GM19468 (cell line): ENCODE data around the gene MPPED1.

ENCODE experiments used
- ATAC-seq: cut with Tn5 transposase; IDR thresholded peaks from one replicate; pipeline ENCODE4 v1.9.1; 2021; ENCODE audit warnings: mild to moderate bottlenecking, moderate library complexity, moderate number of reproducible peaks; ENCODE audit not compliant: unreplicated experiment; ENCODE audit errors: extremely low read depth

MPPED1 gene, protein sequence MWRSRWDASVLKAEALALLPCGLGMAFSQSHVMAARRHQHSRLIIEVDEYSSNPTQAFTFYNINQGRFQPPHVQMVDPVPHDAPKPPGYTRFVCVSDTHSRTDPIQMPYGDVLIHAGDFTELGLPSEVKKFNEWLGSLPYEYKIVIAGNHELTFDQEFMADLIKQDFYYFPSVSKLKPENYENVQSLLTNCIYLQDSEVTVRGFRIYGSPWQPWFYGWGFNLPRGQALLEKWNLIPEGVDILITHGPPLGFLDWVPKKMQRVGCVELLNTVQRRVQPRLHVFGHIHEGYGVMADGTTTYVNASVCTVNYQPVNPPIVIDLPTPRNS

DNA sequence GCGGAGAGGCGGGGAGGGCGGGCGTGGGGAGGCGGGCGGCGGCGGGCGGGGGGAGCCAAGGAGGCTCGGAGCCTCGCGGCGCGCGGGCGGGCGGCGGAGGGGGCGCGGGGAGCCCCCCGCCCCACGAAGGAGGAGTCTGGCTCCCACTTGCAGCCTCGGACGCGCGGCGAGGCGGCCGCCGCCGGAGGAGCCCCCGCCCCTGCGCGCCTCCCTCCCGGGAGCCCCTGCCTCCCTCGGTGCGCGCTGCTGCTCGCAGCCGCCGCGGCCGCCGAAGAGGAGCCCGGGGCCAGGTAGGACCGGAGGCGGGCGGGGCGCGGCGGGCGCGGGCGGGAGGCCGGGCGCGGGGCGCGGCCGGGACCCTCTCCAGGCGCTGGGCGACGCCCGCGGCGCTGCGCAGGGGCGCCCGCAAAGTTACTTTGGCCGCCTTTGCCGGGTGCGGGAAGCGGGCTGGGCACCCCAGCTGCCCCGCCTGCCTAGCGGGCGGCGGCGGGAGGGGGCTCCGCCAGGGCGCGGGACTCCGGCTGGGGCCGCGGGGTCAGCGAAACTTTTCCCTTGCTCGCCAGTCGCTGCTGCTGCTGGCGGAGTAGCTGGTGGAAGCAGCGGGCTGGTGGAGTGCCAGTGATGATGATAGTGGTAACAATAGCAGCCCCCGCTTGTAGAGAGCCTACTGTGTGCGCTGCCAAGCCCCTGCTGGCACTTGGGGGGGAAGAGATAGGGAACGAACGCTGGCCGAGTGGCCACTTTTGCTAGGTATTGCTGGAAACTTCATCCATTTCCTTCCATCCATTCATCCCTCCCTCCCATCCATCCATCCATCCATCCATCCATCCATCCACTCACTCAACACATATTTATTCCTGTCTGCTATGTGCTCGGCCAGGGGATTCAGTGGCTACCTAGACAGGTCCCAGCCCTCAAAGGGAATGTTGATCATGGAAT, at the start of gene MPPED1:
Gene MPPED1 (plus strand): TSS at position 146 of the 939 bp plus-strand sequence. CDS start 12,972 bp downstream, outside the sequence.
- ATAC-seq: no peak

DNA sequence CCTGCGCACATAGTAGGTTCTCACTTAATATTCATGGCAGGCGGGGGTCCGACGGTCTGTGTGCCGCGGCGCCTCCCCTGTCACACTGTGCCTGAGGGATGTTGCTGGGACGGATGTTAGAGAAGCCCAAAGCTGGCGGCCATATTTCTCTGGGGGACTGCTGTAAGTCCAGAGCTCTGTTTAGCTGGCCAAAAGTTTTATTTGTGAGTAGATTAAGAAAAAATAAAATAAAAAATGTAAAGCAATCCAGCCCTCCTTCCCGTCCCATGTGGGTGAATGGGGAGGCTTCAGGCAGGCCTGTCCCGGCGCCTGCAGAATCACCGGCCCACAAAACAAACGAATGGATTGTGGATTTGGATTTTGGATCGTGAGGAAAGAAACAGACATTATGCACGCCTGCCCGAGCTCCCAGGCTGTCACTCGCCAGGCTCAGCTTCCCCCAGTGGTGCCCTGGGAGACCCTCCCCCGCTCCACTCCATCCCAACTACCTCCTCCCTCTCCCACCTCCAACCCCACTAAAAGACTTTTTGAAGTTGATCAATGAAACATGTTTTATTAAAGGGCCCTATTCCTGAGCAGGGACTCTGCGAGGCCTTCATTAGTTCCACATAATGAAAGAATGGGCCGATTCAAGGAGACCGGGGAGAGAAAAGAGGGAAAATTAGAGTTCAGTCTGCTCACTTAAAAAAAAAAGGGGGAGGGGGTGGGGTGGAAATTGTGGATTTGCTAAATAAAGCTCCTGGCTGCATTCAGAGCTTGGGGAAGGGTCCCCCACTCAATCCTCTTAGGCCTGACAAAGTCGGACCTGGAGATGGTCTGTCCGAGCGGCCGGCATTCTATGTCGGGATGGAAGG, 48.3 kb upstream of the MPPED1 start:
- ATAC-seq: no peak

DNA sequence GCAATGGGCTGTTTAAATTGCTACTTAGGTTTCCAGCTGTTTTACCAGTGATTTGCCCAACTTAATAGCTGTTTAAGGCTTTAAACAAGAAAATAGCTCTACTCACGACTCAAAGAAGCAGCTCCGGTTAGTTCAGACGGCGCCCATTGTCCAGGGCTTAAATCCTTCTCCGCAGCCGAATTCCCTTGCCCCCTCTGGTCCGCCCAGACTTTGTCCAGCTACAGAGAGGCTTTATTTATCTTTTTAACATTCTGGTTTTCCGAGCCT, 47.7 kb upstream of the MPPED1 start:
- ATAC-seq: no peak

DNA sequence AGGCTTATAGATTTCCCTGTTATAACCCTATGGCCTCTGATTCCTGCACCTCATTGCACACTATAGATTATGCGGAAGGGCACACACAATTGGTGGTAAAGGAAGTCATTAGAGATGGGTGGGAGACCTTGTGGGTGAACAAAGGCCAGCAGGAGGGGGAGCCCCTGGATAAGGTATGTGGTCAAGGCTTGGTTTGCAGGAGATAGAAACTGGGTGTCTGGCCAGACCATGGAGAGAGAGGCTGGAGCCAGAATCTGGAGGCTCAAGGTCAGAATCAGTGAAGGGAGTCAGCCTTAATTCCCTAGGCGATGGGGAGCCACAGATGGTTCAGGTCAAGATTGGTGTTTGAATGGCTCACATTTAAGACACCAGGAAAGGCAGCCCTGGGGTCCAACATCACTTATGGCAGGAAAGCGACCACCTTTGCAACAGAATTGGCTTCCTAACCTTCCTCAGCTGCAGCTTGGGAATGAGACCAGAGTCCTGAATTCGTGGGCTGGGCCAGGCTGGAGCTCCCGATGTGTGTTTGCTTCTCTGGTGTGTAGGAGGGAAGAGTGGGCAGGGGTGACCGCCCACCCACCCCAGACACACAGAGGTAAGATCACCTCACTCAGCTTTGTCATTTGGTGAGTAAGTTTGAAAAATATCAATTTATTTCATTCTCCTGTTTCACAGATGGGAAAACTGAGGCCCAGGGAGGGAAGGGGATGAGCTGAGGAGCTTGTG, 45.9 kb upstream of the MPPED1 start:
- no peak for ATAC-seq

DNA sequence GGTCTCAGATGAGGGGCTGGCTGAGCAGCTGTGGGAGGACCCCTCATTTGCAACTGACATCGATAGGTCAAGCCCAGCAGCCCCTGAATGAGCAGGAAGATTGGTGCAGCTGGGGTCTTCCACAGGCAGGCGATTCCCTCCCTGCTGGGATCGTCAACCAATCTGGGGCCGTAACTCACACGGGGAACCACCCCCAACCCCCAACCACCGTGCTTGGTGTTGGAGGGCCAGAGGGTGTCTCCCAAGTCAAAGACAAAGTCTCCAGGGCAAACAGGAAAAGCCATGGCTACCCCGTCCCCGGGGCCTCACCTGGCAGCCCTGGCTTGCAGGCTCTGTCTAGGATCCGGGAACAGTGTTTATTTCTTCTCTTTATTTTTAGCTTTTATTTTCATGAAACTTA, 41.8 kb upstream of the MPPED1 start:
- ATAC-seq: no peak

DNA sequence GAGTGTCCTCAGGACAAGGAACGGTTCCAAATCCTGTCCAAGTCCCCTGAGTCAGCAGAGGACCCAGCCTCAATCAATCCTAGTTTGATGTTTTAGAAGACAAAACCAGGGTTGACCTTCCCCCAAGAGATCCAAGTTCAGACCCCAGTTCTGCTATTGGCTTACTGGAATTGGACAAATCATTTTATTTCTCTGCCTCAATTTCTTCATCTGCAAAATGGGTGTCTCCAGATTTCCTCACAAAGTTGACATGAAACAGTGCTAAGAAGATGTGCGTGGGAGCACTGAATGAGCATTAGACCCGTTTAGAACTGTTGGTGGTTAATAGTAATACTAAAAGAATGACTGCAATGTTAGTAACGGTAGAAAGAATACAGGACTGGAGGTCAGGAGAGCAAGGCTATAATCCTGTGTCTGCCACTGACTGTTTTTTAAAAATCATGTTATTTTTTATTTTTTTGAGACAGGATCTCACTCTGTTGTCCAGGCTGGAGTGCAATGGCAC, 35.8 kb upstream of the MPPED1 start:
- no peak for ATAC-seq

DNA sequence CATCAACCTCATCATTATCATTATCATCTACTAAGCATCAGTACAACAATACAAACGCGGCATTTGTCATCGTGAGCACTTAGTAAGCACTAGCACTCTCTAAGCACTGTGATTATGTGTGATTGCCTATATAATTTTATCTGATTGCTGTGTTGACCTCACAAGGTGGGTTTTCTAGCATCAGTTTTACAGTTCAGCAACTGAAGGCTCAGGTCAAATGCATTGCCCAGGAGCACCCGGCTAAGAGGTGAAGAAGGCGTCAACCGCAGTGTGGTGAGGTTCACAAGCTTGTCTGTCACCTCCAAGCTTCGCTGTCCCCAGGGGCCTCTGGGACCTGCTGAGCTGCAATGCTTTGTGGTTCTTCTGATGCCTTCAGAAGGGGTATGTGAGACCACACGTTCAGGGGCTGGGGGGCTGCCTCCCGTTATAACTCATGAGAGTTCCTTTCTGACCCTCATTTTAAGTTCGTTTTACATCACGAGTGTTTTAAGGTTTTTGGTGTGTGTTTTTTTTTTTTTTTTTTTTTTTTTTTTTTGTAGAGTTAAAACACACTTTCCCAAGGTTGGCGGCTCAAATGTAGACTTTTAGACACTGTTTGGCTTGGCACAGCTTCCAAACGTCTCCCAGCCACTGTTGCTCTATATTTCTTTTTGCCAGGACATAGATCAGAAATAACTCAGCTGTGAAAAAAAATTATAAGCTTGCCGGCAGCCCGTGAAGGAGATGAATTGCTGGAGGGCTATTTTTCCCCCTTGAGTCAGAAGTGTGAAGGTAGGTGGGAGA, 34.9 kb upstream of the MPPED1 start:
- no peak for ATAC-seq

DNA sequence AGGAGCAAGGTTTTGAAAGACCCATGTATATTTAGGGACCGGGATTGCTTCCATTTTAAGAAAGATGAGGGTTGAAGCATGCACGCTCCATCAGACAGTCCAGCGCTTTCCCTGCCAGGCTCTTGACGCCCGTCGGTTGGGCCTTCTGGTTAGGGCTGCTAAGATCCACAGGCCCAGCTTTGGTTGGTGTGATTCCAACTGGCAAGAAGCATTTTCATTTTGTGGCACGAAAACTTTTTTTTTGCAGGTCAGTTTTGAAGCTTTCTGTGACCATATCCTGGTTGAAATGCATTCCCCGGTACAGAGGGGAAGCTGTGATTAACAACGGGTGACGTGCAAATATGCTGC, 34.3 kb upstream of the MPPED1 start:
- no peak for ATAC-seq

DNA sequence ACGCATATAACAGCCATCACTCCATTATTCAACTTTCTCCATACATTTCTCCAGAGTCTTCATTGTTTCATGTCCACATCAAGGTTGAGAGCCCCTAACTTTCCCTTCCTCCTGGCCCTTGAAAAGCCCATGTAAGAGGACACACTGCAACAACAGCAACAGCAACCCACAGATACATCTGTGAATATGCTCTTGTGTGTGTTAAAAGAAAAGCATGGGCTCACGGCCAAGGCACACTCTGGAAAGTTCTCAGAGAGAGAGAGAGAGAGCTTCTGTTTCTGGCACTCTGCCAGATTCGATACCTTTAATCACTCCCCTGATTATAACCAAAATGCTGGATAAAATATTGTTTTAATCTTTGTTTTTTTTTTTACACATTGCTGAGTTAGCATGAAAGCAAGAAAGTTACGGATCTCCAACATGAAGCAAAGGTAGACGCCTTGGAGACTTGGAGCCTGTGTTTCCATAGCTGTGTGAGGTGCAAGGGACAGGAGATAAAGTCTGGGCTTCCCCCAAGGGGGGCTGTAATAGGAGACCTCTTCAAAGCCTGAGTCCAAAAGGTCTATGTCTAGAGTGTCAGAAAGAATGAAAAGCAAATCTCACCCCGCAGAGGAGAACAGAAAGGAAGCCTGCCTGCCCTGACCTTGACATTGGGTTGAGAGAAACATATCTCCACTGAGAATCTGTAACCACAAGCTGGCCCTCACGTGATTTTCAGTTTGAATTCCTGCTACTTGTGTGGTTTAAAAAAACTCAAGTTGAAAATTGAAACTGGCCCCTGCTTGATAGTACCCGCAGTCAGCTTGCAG, 33.7 kb upstream of the MPPED1 start:
- no peak for ATAC-seq

DNA sequence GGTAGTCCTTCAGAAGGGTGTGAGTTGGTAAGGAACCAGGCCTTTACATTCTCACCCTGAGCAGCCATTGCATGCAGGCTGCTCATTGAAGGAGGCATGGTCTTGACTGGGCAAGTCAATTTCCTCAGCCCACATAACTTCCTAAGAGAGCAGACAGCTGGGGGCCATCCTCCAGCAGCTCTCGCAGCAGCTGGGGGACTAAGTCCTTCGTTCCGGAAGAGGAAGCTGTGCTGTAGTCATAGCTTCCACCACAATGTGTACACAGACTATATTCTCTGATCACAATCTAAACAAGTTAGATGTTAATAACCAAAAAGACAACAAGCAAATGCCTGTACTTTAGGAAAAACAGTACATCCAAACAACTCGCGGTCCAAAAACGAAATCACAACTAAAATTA, 30.1 kb upstream of the MPPED1 start:
- no peak for ATAC-seq

DNA sequence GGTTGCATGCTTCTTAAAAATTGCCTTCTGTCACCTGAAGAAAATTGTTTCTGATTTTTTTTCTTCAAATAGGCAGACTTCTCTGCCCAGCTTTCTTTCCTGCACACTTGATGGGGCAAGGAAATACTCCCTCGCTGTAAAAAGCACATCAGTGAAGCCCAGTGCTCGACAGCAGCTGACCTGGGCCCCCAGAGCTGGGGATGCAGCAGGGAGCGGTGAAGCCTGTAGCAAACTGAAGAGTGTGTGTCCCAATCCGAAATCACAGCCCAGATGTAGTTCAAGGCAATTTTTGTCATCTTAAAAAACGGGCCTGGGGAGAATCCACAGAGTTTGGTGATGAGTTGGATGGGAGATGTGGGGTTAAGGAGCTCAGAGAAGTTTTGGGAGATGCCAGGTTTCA, 27.0 kb upstream of the MPPED1 start:
- ATAC-seq: no peak

DNA sequence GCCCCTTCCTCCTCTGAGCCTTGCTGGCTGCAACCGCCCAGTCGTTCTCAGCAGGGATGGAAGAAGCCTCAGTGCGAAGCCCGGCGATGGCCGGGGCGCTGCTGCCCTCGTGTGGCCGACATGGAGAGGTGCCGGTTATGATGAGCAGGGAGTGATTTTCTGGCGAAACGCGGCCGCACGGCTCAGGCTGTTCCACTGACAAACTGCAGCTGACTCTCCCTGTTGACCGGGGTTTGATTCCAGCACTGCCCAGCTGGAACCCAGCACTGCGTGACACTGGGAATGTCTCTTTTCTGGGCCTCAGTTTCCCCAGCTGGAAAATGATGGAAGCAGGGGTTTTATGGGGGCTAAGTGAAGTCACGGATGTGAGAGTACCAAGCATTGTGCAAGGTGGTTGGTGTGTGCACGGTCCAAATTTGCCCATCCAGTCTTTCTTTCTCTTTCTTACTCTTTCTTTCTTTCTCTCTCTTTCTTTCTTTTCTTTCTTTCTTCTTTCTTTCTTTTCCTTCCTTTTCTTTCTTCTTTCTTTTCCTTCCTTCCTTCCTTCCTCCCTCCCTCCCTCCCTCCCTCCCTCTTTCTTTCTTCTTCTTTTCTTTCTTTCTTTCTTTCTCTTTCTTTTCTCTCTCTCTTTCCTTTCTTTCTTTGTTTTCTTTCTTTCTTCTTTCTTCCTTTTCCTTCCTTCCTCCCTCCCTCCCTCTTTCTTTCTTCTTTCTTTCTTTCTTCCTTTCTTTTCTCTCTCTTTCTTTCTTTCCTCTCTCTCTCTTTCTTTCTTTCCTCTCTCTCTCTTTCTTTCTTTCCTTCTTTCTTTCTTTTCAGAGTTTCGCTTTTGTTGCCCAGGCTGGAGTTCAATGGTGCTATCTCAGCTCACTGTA, 25.8 kb upstream of the MPPED1 start:
- ATAC-seq: no peak

DNA sequence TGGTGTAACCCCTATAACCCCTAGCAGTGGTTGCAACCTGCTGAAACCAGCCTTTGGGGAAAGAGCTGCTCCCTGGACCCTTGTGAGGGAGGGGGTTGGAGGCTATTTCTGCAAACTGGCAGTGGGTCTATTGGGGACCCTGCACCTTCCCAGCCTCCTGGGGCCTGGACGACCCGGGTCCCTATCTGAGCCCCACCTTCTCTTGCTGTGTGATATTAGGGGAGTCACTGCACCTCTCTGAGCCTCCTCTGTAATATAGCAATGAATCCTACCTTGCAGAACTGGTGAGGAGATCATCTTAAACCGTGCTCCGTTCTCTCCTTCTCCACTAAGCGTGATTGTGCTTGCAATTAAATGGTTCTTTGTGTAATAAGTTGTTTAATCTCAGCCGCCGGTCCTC, 24.0 kb upstream of the MPPED1 start:
- no peak for ATAC-seq

DNA sequence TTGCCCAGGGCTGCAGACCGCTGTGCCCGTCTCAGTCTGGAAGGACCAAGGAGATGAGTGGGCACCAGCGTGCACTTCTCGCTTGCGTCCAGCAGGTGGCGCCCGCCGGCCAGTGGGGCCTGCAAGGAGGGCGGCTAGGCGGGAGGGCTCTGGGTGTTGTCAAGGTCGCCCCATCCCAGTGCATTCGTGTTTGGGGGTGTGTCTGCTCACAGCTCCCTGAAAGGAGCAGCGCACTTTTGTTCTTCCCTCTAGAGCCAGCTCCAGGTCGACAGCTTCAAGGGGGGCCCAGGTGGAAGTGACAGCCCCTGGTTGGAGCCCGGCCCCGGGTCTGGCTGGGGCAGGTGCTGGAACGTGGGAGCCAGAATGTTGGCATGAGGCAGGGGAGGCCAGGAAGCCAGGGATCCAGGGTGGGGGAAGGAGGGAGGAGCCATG, 23.4 kb upstream of the MPPED1 start:
- no peak for ATAC-seq

DNA sequence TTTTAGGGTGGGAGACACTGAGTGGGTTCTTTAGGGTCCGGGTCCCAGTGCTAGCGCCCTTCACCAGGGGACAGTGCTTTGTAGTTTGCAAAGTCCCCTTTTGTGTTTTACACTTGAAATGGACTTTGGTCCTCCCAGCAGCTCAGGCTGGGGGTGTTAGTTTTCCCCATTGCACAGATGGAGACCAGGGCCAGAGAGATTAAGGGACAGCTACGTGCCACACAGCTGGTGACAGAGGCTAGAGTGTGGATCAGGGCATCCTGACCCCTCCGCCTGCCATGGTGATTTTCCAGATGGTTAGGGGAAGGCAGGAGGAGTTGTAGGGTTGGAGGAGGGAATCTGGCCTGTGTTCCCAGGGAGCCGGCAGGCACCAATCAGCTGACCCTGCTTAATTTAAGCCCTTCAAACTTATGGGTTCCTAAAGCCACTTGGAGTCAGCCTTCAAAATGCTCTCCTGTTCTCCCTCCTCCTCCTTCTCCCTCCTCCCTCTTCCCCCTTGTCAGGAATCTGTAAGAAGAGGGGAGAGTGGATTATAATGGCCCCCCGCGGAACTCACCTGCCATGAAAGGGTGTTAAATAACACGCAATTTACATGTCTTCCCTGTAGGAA, 22.5 kb upstream of the MPPED1 start:
- no peak for ATAC-seq

DNA sequence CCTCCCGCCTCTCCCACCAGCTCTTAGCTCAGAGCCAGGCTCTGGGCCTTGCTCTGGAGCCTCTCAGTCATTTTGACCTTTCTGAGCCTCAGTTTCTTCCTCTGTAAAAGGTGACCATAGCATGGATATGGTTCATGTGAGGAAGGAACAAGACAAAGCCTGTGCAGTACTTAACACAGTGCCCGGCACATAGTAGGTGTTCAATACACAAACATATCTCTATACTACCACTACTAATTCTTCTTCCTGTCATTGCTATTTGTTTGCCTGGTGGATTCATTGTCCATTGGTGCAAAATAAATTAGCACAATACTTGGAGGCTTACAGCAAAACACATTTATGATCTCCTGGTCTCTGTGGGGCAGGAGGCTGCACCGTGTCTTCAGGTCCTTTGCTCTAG, 21.6 kb upstream of the MPPED1 start:
- ATAC-seq: no peak

DNA sequence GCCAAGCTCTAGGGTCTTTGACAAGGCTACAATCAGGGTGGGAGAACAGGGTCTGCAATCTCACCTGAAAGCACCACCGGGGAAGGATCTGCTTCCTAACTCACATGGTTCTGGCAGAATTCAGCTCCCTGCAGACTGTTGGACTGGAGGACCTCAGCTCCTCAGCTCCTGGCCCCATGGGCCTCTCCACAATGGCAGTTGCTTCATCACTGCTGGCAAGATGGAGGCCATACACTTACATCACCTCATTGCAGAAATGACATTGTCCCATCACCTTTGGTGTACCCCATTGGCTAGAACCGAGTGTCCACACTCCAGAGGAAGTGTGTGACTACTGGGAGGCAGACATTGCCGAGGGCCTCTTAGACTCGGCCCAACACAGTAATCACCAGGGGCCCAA, 20.9 kb upstream of the MPPED1 start:
- ATAC-seq: no peak
